CD14-positive monocyte (primary cell): ENCODE measurements around the gene CDKL2. TPM values are rescaled to one million over a fixed set of nuclear protein-coding genes. Genes with fewer than 3 reads are reported as not detected.

Source experiments
- DNase-seq, 3 donors: peaks; one replicate each; pipeline ENCODE4 v3.0.0-alpha.2; 2011 to 2022
- H2AFZ ChIP-seq: 2 replicates; pipeline ENCODE4 v1.6.0; 2012; ENCODE audit warnings: mild to moderate bottlenecking, low read depth, low read length, inconsistent platforms; ENCODE audit not compliant: insufficient read depth, poor library complexity, severe bottlenecking
- H3K27ac ChIP-seq, 2 donors: 1 replicate in 1 of 2; 2 replicates in 1 of 2; pipeline ENCODE4 v1.5.1; 2012 to 2013; ENCODE audit warnings: low read length in 2 of 2, control low read depth in 1 of 2, inconsistent platforms in 1 of 2, low read depth in 1 of 2, mild to moderate bottlenecking in 1 of 2
- H3K27me3 ChIP-seq, 2 donors: one replicate each; pipeline versions ENCODE4 v1.6.0 to v1.6.1; 2011 to 2013; ENCODE audit warnings: low read length in 2 of 2; ENCODE audit not compliant: control insufficient read depth in 2 of 2, insufficient read depth in 2 of 2
- H3K36me3 ChIP-seq, 2 donors: replicated peaks in 1 of 2; 1 replicate in 1 of 2; 2 replicates in 1 of 2; pipeline versions ENCODE4 v1.5.1 to v1.6.1; 2012 to 2013; ENCODE audit warnings: low read length in 2 of 2, control low read depth in 1 of 2, inconsistent platforms in 1 of 2, mild to moderate bottlenecking in 1 of 2; ENCODE audit not compliant: insufficient read depth in 2 of 2, control insufficient read depth in 1 of 2
- H3K4me1 ChIP-seq, 2 donors: 1 replicate in 1 of 2; 2 replicates in 1 of 2; pipeline versions ENCODE4 v1.5.1 to v1.6.1; 2012 to 2013; ENCODE audit warnings: low read length in 2 of 2, control low read depth in 1 of 2, inconsistent platforms in 1 of 2, mild to moderate bottlenecking in 1 of 2, moderate library complexity in 1 of 2; ENCODE audit not compliant: insufficient read depth in 2 of 2, control insufficient read depth in 1 of 2
- H3K4me2 ChIP-seq: replicated peaks from 2 replicates; pipeline ENCODE3; 2012; ENCODE audit warnings: low read length, moderate library complexity, mild to moderate bottlenecking; ENCODE audit not compliant: poor library complexity, severe bottlenecking; ENCODE audit errors: extremely low read depth
- H3K4me3 ChIP-seq, 3 experiments: fragments of 200-600 bp in 1 of 3; sonication (generic) in 1 of 3; replicated peaks in 1 of 3; 1 replicate in 2 of 3; 2 replicates in 1 of 3; pipeline ENCODE4 v1.5.1; 2011 to 2013; ENCODE audit warnings: low read length in 3 of 3, mild to moderate bottlenecking in 3 of 3, control low read depth in 2 of 3, low read depth in 2 of 3, inconsistent platforms in 1 of 3, moderate library complexity in 1 of 3
- H3K79me2 ChIP-seq: 2 replicates; pipeline ENCODE4 v1.6.0; 2012; ENCODE audit warnings: mild to moderate bottlenecking, control low read depth, inconsistent platforms, low read length, moderate library complexity; ENCODE audit not compliant: insufficient read depth
- H3K9ac ChIP-seq: 2 replicates; pipeline ENCODE4 v1.6.0; 2017; ENCODE audit warnings: low read length, mild to moderate bottlenecking; ENCODE audit not compliant: insufficient read depth, poor library complexity, severe bottlenecking
- H3K9me3 ChIP-seq, 2 donors: replicated peaks in 1 of 2; 1 replicate in 1 of 2; 2 replicates in 1 of 2; pipeline versions ENCODE4 v1.5.1 to v1.6.1; 2012 to 2013; ENCODE audit warnings: low read length in 2 of 2, control low read depth in 1 of 2; ENCODE audit not compliant: control insufficient read depth in 1 of 2, insufficient read depth in 1 of 2
- H4K20me1 ChIP-seq: 2 replicates; pipeline ENCODE4 v1.6.0; 2012; ENCODE audit warnings: mild to moderate bottlenecking, low read length, control low read depth, moderate library complexity; ENCODE audit not compliant: insufficient read depth
- H3K27ac Mint-ChIP-seq, 7 donors: one replicate each; pipeline ENCODE4 v1.8.0; 2020; ENCODE audit warnings: mild to moderate bottlenecking in 7 of 7, mixed read lengths in 7 of 7, moderate library complexity in 6 of 7, inconsistent platforms in 2 of 7
- H3K27me3 Mint-ChIP-seq, 3 donors: one replicate each; pipeline ENCODE4 v1.8.0; 2021 to 2022; ENCODE audit warnings: low read depth in 3 of 3, mild to moderate bottlenecking in 3 of 3, mixed read lengths in 3 of 3, moderate library complexity in 3 of 3, inconsistent platforms in 1 of 3
- H3K36me3 Mint-ChIP-seq, 2 donors: one replicate each; pipeline ENCODE4 v1.8.0; 2020; ENCODE audit warnings: mixed read lengths in 2 of 2, inconsistent platforms in 1 of 2, mild to moderate bottlenecking in 1 of 2
- H3K4me1 Mint-ChIP-seq: one replicate; pipeline ENCODE4 v1.8.0; 2020; ENCODE audit warnings: mild to moderate bottlenecking, mixed read lengths
- H3K4me3 Mint-ChIP-seq, 2 donors: one replicate each; pipeline ENCODE4 v1.8.0; 2020; ENCODE audit warnings: mild to moderate bottlenecking in 2 of 2, mixed read lengths in 2 of 2, moderate library complexity in 1 of 2
- H3K9me3 Mint-ChIP-seq, 7 donors: one replicate each; pipeline ENCODE4 v1.8.0; 2020 to 2022; ENCODE audit warnings: mixed read lengths in 7 of 7, mild to moderate bottlenecking in 6 of 7, moderate library complexity in 6 of 7, inconsistent platforms in 2 of 7
- CTCF ChIP-seq: fragments of 200-600 bp; IDR thresholded peaks from one replicate; pipeline ENCODE4 v1.8.0; 2022; ENCODE audit warnings: antibody characterized with exemption, mild to moderate bottlenecking
- WGBS: methylation state at CpG from one replicate; pipeline ENCODE4 v1.1.5; 2013; ENCODE audit warnings: missing lambda C conversion rate; ENCODE audit not compliant: insufficient coverage; 5-methylcytosine and 5-hydroxymethylcytosine counted together
- intact Hi-C, 2 donors: fragments of 100-400 bp; cut with micrococcal nuclease; formaldehyde crosslinking; loops; one replicate each; pipeline versions ENCODE4 v1.15.0 to v1.15.1; 2023
- polyA plus RNA-seq, 3 donors: library from polyadenylated mRNA; depleted of rRNA in 1 of 3; unstranded in 2 of 3; stranded (reverse) in 1 of 3; fragments of 300-500 nt in 2 of 3; fragments of >200 nt in 1 of 3; fragmentation: Illumina TruSeq in 2 of 3; gene quantifications; 1 replicate in 2 of 3; 2 replicates in 1 of 3; pipeline ENCODE4 v1.2.3, GENCODE V29; 2012 to 2021

Gene CDKL2
- polyA plus RNA-seq, 3 donors = not detected

GRCh38 chr4:75673959-75674328, 43.6 kb upstream of the CDKL2 start:
- Histone ChIP-seq H3K9me3 (no peaks in the 10 kb centered on the region), H3K27ac (peak overlapping the region; percentile 92 to 98), H3K27me3 (no peaks in the 10 kb centered on the region), H3K36me3 (no peaks in the 10 kb centered on the region), H3K4me2 (peak overlapping the region; percentile 80), H3K4me3 (peak overlapping the region; percentile 60 to 96 (median 79)), H3K79me2 (peaks cover 42% of the 10 kb centered on the region), H3K4me1 (peaks cover 18 to 43% of the 10 kb centered on the region in 2 donors), H4K20me1 (peaks cover 22% of the 10 kb centered on the region), H3K9ac (peak overlapping the region; percentile 93), H2AFZ (peak overlapping the region; percentile 94)
- DNase-seq = no peak
- peak overlapping the region; percentile 97 to 98 for H3K4me3 Mint-ChIP-seq
- peaks cover 0 to 6% (median 0%) of the 10 kb centered on the region in 7 donors for H3K9me3 Mint-ChIP-seq
- WGBS = 87% methylated on average over 2 of the region's 5 CpGs
- intact Hi-C loops = loop anchor here (2.0 to 5.0 kb wide), 2 partner anchors 51 to 53 kb away; partner anchors contain the start of gene USO1 (in 1 of the 2)
- peaks cover 31% of the 10 kb centered on the region for H3K4me1 Mint-ChIP-seq
- no peaks in the 10 kb centered on the region for H3K27me3 Mint-ChIP-seq
- no peak for TF ChIP-seq CTCF
- H3K27ac Mint-ChIP-seq = peak overlapping the region; percentile 95 to 98 (median 97)
- H3K36me3 Mint-ChIP-seq = peaks cover 0 to 3% of the 10 kb centered on the region in 2 donors

- DNase-seq = peak; percentile 97 to 99 (median 98)
- Histone ChIP-seq H4K20me1 (peaks cover 28% of the 10 kb centered on the region), H3K9ac (peak within 1 kb of the TSS; percentile 93), H3K36me3 (no peaks in the 10 kb centered on the region), H3K4me2 (peak within 1 kb of the TSS; percentile 80), H3K27ac (peak within 1 kb of the TSS; percentile 92 to 98), H2AFZ (peak within 1 kb of the TSS; percentile 94), H3K79me2 (peaks cover 48% of the 10 kb centered on the region), H3K4me1 (peaks cover 18 to 43% of the 10 kb centered on the region in 2 donors), H3K9me3 (no peaks in the 10 kb centered on the region), H3K27me3 (no peaks in the 10 kb centered on the region), H3K4me3 (peak within 1 kb of the TSS; percentile 79 to 96 (median 81))
- Mint-ChIP-seq H3K4me3 (peak within 1 kb of the TSS; percentile 97 to 98), H3K4me1 (peaks cover 37% of the 10 kb centered on the region), H3K36me3 (peaks cover 0 to 3% of the 10 kb centered on the region in 2 donors), H3K27me3 (no peaks in the 10 kb centered on the region), H3K27ac (peak within 1 kb of the TSS; percentile 95 to 98 (median 97)), H3K9me3 (peaks cover 0 to 6% (median 0%) of the 10 kb centered on the region in 7 donors)
- TF ChIP-seq CTCF = no peak
- WGBS = under 1% methylated on average over 75 of the region's 83 CpGs
- intact Hi-C loops = loop anchor here (2.0 to 5.0 kb wide), 2 partner anchors 52 to 54 kb away; partner anchors contain the start of gene USO1 (in 1 of the 2)
Measured at GRCh38 chr4:75673027-75673958, 43.0 kb upstream of the CDKL2 start, which contains the start of gene G3BP2. Gene G3BP2 (minus strand): TSS chr4:75673411. CDS start chr4:75662025, 11,386 bp downstream.
